Frontal cortex (tissue), 4 donors: Measurements from ENCODE around the gene MTMR4. TPM values are rescaled to one million over a fixed set of nuclear protein-coding genes. Genes with fewer than 3 reads are reported as not detected.
"Not testable (repeated sequence)": the region's sequence is repeated elsewhere in the genome, so short reads cannot be mapped to it uniquely, and the experiment has no call there.

ENCODE experiments used
- DNase-seq, 2 donors: peaks; one replicate each; pipeline ENCODE4 v3.0.0; 2012; ENCODE audit warnings: low spot score in 2 of 2
- FAIRE-seq: peaks from 2 replicates; lab custom pipeline; 2012; peaks lifted over from hg19 to GRCh38; lab: Jason Lieb, UNC
- total RNA-seq: library from RNA; depleted of rRNA; stranded (reverse); fragments of >200 nt; gene quantifications from one replicate; pipeline ENCODE4 v1.2.3, GENCODE V29; 2014
- donor health status: control.
- donor health status: control.
- donor health status: control.

MTMR4 gene
- total RNA-seq = 126 TPM

DNA sequence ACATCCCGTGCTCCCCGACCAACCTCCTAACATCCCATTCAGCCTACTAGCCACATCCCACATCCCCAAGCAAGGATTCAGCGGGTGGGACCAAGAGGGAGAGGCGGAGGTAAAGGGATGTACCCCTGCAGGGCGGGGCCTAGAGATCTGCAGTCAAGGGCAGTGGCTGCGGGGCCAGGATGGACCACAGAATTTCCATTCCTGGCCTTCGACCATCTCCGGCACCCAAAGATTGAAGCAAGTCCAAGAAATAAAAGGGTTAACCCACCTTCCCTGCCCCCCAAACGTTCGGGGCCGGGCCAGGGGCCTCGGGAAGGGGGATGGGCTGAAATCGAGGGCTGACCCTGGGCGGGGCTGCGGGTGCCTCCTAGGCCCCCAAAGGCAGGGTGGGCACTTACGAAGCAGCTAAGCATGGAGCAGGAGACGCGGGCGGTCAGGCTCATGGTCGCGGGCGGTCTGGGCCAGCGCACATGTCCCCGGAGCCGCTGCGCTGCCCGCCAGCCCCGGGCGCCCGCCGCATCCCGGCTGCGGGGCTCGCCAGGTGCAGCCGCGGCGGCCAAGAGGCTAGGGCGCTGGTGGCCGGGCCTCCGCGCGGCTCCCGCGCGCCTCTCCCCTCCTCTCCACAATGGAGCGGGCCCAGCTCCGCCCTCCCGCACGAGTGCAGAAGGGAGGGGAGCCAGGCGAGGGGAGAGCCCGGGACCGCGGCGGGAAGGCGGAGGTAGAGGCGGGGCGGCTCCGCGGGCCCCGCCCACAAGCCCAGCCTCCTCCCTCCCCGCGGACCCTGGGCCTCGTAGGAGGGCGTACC, at the start of gene MTMR4:
Gene MTMR4 (minus strand): TSS at position 674 of the 805 bp plus-strand sequence. CDS start 231 bp downstream, at position 443.
- DNase-seq (peak; percentile 89 to 93), FAIRE-seq (no peak)

GRCh38 chr17:58560511-58560910, 46.1 kb upstream of the MTMR4 start:
- FAIRE-seq (no peak), DNase-seq (no peak)

- FAIRE-seq (no peak), DNase-seq (no peak)
Observed at GRCh38 chr17:58557981-58558380, 43.5 kb upstream of the MTMR4 start.

GRCh38 chr17:58556833-58557250, 42.4 kb upstream of the MTMR4 start:
- FAIRE-seq (no peak), DNase-seq (no peak)

GRCh38 chr17:58555109-58555508, 40.7 kb upstream of the MTMR4 start:
- DNase-seq = not testable (repeated sequence)
- FAIRE-seq = peak; percentile 36

DNA sequence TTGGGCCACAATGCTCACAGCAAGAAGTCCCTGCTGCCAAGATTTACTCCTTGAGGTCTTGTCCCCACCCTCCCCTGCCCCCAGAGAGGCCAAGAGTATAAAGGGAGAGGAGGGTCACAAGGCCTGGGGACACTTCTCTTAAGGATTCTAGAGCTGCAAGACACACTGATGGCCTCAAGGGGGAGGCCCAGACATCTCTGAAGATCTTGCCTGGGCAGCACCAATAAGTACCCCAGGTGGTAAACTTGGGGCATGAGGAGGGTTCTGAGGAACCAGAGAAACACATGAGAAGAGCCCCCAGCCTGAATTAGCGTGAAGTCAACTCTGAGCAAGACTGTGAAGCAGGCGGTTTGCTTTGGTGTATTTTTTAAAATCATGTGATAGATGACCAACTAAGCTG, 26.8 kb upstream of the MTMR4 start:
- DNase-seq (no peak), FAIRE-seq (no peak)

- DNase-seq = no peak
- no peak for FAIRE-seq
Observed at GRCh38 chr17:58539698-58540097, 25.3 kb upstream of the MTMR4 start.

GRCh38 chr17:58538811-58539409, 24.5 kb upstream of the MTMR4 start:
- FAIRE-seq (no peak), DNase-seq (no peak)

DNA sequence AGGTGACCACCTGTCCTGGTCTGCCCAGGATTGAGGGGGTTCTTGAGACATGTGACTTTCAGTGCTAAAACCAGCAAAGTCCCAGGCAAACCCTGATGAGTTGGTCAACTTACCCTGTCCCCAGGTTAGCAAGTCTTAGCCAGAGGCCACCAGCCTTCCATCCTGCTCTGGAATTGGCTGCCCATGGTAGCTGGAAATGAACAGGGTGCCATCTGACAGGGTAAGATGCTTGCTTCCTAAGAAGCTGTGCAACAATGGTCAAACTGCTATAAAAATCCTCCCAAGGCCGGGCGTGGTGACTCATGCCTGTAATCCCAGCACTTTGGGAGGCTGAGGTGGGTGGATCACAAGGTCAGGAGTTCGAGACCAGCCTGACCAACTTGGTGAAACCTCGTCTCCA, 22.8 kb upstream of the MTMR4 start:
- DNase-seq = no peak
- FAIRE-seq = no peak

DNA sequence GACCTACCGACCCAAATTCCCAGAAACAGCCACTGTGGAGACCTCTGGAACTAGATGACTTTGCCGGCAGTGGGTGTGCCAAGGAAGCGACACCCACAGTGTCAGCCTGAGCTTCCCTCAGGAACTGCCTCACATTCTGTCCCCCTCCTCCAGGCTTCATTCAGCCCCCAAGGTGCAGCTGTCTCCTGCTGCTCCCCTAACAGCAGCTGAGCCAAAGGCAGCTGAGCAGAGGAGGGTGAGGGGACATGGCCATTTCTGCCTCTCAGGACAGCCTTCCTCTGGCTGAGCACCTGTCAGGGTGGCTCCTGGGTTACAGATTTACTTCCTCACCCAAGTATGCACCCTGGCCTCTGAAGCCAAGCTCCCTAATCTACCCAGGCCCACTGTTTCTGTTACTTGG, 22.1 kb upstream of the MTMR4 start:
- no peak for DNase-seq
- FAIRE-seq = no peak

DNA sequence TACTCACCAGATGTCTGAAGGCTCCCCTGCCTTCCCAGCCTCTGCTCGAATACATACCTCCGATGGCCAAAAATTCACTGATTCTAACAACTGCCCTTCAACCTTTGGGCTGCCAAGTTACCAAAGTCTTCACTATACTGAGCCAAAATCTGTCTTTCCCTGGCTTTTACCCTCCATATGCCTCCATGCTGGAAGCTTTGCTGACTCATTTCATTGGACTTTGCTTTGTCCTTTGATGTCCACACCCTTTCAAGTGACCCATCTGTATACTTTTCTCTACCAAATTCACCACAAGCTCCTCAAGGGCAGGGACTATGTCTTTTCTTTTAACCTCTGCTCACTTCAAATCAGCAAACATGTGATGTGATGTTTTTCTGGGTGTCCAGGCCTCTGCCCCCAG, 21.0 kb upstream of the MTMR4 start:
- DNase-seq (no peak), FAIRE-seq (no peak)

- DNase-seq (no peak), FAIRE-seq (no peak)
Observed at GRCh38 chr17:58534901-58535421, 20.5 kb upstream of the MTMR4 start.

DNA sequence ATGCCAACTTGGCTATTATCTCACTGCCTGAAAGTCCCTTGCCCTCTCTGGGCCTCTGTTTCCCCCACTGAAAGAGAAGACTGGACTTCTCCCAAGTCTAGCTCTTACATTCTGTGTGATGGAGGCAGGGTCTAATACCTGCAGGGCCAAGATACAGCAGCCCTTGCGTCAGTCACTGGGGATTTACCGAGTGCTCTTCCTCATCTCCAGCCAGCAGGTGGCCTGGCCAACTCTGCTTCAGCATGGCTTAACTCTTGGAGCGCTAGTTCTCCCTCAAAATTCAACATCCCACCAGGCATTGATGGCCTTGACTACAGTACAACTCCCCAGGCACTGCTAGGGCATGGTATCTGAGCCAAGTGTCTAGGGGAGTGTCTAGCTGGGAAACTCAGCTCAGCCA, 19.9 kb upstream of the MTMR4 start:
- no peak for FAIRE-seq
- no peak for DNase-seq

DNA sequence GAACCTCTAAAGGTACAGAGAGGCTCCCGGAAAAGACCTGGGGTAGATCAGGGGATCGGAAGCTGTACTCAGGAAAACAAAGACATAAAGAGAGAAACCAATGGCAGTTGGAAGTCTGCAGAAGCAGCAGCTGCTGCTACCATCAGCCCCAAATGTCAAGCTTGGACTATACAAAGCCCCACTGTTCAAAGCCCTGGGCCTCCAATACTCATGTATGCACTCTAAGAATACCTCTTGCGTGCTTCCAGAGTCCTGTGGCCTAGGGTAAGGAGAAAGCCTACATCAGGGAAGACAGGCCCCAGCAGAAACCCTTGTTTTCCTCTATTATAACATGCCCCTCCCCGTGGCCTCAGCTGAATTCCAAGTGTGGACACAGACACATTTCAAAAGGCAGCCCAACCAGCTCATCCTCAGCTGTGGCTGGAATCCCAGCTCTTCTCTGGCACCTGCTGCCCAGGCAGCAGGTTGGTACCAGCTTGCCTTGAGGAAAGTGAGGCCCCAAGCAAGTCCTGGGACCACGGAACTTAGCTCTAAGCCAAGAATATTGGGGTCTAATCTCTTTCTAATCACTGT, 19.3 kb upstream of the MTMR4 start:
- no peak for FAIRE-seq

GRCh38 chr17:58532555-58532951, 18.1 kb upstream of the MTMR4 start:
- no peak for FAIRE-seq
- no peak for DNase-seq

More for the DNA sequence above, 19.3 kb upstream of the MTMR4 start:
- DNase-seq = peak in 1 of 2 donors; percentile 47

DNA sequence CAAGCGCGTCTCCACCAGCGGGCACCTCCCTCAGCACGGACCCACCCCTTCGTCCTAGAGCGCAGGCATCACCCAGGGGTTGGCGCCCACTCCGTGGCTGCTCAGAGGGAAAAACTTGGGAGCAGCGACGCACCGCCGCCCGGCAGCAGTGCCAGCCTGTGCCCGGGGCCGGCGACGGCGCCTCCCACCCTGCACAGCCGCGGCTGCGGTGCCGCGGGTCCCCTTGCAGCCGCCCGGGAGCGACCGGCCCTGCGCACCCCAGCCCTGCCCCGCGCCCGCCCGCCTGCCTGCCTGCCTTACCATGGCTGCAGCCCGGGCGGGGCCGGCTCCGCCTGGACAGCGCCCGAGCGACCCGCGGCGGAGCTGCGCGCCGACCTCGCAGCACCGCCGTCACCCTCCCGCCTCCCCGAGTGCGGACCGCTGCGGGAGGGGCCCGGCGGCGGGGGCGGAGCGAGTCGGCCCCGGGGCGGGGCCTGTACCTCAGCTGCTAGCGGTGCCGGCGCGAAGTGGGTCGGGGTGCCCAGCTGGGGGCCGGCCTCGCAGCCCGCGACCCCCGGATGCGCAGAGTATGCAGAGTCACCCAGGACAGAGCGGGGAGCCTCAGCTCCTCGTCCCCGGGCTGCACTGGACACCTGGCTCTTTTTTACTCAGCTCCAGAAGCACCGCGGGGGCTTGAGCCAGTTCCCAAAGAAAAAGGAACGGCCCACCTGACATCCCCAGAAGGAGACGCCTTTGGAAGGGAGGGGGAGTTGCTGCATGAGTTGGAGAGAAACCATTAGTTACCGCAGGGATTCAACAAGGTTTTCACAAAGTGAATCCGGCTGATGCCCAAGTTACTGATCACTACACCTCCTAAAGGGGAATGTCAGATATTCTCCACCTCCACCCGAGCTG, 17.5 kb upstream of the MTMR4 start:
- FAIRE-seq (no peak), DNase-seq (peak; percentile 86 to 87)

DNA sequence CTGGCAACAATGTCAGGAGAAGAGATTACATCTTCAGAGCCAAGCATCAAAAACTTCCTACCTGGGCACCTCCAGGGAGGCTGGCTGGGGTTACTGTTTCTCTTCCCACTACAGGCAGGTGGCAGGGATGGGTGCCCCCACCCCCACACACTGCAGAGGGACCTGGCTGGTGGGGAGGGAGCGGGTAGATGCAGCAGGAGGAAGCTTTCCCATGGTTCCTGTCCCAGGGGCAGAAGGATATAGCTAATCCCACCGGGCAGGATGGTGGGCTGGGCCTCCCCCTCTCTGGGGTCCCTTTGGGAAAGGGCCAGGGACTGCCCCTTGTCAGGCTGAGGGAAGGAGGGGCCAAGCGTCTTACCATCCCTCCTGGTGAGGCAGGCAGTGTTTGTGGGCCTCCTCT, 16.7 kb upstream of the MTMR4 start:
- FAIRE-seq (no peak), DNase-seq (no peak)

GRCh38 chr17:58530655-58531054, 16.2 kb upstream of the MTMR4 start:
- FAIRE-seq (no peak), DNase-seq (no peak)

DNA sequence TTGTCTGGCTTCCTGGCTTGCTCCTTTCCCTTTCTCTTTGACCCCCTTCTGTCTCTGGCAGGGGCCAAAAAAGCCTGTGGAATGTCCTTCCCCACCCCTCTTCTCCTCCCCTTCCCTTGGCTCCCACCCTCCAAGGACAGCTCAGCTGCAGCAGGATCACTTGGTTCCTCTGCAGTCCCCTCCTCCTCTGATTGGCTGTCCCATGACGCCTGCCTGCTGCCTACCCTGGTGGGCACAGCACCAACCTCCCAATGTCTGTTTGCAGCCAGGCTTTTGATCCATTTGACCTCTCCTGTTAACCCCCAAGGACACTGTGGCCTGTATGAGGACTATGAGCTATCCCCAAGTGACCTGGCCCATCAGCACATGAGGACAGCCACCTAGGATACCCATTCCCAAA, 14.8 kb upstream of the MTMR4 start:
- peak in 1 of 2 donors; percentile 62 for DNase-seq
- no peak for FAIRE-seq

DNA sequence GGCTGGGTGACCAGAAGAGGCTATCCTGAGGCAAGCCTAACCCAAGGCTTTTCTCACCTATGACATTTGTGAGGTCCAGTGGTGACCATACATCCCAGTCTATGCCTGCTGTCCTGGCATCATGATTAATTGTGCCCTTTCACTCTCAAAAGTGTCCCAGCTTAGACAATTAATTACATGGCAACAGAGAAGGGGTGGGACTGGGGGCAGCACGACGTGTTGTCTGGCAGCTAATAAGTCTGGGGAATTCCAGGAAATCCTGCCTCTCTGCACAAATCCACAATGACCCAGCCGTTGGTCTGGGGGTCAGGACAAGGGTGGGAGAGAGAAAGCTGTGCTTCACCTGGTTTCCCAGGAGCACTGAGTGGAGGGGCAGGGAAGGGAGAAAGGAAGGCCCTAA, 14.0 kb upstream of the MTMR4 start:
- no peak for DNase-seq
- FAIRE-seq = no peak
